ENCODE results near the gene EXOSC7.
A peak's percentile ranks its signal among the peaks of the same experiment; 100 is the strongest.
"Not testable (repeated sequence)": the region's sequence is repeated elsewhere in the genome, so short reads cannot be mapped to it uniquely, and the experiment has no call there.

Gene EXOSC7

DNA sequence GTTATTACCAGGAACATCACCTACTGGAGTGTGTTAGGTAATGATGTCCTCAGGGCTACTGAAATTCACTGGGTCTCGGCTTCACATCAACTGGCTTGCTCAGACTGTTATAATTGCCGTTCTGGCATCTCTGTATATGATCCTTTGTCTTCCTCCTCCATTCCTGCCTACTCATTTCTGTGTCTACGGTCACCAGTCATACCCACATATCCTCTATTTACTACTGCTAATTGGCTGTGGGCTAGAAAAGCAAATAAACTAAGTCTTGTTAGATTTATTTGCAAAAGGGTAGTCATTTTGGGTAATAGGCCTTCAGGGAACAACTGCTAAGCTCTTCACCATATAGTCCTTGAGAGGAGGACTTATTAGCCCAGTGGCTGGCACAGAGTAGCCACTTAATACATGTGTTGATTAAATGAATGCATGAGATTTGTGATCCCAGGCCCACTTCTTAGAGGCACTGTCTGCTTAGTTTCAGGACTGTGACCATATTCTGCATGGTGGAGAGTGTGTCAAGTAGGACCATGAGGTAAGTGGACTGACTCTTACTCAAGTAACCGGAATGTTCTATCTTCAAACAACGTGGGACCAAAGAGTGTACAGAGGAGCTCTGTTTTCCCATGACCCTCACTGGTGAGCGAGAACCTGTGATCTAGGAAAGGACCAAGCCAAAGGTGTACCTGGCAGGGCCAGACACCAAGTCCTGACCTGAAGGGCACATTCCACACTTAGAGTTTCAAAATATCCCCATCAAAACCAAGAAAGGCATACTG lies 13.2 kb upstream of the EXOSC7 start:
- DNase-seq: no peak

DNA sequence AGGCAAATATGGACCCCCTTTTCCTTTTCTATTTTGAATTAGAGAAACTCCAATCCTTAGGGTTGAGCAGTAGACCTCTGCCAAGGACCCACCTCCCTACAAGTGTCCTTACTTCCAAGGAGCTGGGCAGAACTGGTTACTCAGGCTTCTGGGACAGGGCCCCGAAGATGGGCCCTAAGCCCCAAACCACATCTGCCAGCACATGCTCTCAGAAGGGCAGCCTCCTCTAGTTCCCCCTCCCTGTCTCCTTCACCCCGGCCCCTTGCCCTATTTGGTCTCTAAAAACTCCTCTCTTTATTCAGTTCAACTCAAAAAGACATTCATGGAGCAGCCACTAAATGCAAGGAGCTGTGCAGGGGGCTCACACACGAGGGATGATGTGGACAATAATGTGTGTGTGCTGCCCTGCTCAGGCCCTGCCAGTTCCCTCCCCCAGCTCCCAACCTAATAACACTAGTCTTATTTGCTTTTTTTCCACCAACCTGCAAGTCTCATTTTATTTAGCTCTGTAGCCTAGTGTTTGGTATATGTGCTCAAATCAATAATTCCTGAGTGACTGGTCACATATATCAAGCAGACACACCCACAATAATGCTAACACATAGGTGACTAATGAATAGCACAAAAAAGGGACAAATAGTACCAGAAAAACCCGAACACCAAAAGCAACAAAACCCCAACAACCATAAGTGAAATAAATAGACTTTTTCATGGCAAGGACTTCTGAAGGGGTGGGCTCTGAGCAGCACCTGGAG lies 12.3 kb upstream of the EXOSC7 start:
- peak; percentile 44 for DNase-seq

DNA sequence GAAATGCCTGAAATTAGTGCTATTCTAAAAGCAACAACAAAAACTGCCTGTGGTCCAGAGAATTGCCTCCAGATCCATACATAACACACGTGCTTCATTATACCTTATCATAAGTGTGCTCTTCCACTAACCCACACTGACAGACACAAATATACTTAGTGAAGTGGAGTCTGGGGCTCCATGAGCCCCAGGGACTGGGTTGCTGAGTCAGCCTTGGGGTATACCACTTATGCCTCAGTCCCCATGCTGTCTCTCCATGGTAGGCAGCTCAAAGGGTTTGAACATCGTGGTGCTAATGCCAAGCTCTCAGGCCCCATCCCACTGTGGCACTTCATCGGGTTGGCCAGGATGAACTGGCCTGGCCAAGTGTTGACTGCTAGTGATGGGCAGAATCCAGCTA lies 10.9 kb upstream of the EXOSC7 start:
- DNase-seq: no peak

DNA sequence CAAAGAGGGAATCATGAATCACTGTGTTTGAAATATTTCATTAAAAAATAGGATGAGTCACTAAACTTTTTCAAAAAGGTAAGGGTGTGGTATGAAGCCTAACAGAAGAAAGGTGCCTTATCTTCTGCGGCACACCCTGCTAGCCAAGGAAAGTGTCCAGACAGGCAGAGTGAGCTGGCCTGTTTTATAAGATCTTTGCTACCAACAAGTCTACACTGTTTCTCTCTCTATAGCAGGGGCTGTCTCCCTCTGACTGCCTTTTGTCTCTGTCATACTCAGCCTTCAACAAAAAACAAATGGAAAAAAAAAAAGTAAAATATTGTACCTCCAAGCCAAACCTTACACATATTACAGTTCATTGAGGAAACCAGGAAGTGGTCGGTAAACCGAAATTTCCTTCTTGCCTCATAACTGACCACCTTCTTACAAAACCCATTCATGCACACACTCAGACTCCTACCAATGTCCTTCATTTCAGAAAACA lies 9.2 kb upstream of the EXOSC7 start:
- DNase-seq: peak; percentile 96

DNA sequence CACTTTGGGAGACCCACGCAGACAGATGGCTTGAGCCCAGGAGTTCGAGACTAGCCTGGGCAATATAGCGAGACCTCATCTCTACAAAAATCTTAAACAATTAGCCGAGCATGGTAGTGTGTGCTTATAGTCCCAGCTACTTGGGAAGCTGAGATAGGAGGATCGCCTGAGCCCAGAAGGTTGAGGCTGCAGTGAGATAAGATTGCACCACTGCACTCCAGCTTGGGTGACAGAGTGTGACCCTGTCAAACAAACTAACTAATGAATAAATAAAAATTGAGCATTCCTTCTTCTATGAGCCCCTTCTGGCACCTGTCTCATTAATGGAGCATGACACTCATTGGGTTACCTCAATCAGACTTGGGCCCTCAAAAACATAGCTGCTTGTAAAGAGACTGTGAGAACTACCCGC lies 7.6 kb upstream of the EXOSC7 start:
- no peak for DNase-seq

DNA sequence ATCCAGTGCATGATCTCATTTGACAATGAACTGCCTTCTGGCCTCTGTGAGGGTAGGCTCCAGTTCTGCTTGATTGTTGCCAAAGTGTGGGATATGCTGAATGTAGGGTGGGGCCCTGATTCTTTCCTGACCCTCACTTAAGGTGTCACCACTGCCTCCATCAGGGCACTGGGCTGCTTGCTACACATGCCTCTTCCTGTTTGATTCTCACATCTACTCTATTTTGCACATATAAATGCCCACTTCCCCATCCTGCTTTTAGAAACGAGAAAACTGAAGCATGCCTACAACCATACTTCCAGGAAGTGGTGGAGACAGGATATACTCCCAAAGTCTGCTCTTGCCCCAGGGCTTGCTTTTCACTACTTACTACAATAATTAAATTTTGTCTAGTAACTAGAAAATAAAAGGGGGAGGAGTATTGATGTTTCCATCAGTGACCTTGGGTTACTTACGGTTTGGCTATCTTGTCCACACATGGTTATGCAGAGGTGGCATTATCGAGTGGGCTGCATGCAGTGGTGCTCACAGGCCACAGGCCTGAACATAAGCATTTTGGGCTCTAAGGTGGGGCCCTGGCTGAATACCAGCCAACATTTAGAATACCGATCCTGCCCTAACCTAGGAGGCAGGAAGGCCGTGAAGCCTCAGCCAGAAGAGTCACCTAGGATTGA lies 6.8 kb upstream of the EXOSC7 start:
- peak; percentile 96 for DNase-seq

DNA sequence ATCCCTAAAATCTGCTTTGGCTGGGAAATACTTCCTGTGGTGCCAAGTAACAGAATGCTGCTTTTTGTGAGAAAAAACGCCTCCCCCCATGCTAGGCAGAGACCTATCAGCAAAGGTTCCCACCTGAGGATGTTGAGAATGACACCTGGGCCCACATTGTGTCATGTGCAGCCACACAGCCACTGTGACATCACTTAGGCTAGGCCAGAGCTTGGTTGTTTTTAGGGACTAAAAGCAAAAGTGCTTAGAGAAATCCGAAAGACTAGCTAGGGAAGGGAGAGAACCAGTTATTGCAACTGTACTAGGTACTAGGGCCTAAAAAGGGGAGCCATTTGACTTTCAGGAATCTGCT lies 6.2 kb upstream of the EXOSC7 start:
- DNase-seq: no peak

DNA sequence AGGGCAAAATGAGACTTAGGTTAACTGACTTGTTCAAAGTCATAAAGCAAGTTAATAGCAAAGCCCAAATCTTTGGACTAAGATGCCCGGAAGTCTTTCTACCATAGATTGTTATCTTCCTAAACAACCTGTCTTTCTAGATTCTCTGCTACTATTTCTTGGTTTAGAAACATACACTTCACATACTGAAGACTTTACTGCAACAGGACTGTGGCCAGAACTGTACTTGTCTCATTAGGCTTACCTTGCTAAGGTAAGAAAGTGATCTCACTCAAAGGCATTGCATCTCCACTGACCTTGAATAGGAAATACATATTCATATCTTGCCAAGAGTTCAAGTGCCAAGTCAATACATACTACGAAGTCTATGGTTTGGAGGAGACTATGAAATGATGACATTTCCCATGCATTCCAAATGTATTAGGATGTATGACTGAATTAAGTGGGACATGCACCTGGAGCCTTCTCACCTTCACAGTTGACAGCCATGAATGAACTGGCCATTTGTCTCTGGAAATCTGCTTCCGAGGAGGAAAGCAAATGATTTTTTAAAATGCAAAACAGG lies 5.0 kb upstream of the EXOSC7 start:
- DNase-seq: no peak

DNA sequence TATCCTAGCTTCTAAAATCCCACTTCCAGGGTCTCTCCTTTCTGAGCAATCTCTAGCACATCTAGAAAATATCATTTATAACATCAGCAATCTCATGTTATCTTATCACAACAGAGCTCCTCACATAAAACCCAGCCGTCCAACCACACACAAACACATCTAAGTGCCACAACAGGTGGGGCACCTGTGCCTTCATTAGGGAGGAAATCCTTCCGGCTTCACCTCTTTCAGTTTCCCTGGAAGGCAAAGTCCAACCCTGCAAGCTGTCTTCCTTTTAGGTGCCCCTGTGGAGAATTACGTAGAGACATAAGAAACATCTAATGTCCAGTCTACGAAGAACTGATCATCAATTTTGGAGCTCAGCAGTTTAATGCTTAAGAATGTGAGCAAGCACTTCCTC lies 1.6 kb upstream of the EXOSC7 start:
- DNase-seq: no peak

DNA sequence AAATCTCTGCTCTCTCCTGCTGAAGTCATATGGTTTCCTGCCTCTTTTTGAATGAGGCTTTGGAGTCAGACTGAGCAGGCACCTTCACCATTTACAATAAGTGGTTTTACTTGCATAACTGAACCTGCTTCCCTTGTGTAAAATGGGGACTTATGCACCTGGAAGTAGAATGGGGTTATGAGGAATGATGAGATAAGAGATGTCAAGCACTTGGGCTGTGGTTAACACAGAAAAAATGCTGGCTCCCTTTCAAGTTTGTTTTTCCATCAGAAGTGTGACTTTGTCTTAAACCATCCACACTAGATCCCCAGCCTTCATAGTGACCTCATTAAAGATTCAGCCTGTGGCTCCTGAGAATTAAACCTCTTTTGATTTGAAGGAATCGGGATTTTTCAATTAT lies 5.2 kb downstream of the EXOSC7 start:
- DNase-seq: no peak

DNA sequence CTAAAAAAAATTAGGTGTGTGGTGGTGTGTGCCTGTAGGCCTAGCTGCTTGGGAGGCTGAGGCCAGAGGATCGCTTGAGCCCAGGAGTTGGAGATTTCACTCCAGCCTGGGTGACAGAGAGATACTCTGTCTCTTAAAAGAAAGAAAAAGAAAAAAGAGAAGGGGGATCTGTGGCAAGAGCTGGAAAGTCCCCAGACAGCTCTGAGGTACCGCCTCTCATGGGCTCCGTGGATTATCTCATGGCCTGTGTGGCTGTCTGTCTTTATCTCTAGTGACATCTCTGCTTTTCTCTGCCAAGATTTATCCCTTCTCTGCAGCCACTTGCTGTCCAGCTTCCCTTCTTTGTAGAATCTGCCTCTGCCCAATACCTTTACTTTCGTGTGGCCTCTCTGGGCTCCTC lies 5.7 kb downstream of the EXOSC7 start:
- DNase-seq: peak; percentile 27

DNA sequence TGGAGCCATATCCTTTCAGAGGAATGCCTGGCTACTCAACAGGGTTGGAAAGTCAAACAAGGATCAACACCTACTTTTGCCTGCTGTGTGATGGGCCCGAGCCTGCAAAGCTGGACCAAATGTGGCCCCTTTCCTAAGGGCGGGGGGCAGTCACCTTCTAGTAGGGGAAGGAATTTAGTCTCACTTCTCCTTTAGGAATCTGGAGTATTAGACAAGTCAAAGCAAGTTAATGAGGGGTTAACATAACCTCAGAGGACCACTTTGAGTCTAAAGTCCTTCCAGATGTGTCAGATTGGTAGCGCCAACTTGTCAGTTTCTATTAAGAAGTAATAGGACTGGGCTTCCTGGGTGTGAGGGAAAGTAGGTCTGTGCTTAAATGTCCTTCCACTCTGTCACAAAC lies 6.8 kb downstream of the EXOSC7 start:
- DNase-seq: peak; percentile 11

DNA sequence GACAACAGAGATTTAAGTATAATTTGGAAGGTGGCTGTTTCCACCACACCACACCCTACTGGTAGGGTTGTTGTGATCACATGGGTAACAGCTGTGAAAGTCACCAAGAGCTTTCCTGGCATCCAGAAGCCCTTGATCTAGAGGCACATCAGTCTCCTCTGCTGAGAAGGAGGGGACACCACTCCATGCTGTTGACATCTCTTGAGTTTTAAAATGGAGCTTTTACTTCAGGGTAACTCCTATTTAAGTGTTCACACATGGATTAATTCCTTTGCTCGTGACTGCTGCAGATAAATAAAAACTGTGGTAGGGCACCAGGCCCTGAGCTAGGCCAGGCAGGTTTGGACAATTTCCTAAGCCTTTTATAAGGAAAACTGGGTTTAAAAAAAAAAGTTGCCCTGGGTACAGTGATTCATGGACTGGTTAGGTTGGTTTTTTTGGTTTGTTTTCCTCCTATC lies 7.5 kb downstream of the EXOSC7 start:
- DNase-seq: no peak

DNA sequence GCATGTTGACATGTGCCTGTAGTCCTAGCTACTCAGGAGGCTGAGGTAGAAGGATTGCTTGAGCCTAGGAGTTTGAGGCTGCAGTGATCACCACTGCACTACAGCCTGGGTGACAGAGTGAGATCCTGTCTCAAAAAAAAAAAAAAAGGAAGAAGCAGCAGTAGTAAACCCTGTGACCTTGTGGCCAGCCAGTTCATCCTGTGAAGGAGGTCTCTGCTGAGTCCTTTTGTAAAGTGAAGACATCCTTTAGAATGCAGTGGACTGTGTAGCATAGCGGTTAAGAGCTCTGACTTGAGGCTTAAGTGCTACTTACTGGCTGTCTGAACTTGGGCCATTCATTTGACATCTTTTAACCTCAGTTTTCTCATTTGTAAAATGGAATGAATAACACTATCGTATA lies 8.3 kb downstream of the EXOSC7 start:
- DNase-seq: peak; percentile 82

DNA sequence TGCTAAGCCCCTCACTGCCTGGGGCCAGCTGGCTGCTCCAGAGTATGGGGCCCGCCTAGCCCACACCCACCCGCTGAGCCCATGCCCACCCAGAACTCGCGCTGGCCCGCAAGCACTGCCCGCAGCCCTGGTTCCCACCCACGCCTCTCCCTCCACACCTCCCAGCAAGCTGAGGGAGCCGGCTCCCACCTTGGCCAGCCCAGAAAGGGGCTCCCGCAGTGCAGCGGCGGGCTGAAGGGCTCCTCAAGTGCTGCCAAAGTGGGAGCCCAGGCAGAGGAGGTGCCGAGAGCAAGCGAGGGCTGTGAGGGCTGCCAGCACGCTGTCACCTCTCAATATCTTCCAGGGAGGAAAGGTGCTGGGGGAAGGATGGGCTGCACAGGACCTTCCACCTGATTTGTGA lies 10.3 kb downstream of the EXOSC7 start:
- not testable (repeated sequence) for DNase-seq

DNA sequence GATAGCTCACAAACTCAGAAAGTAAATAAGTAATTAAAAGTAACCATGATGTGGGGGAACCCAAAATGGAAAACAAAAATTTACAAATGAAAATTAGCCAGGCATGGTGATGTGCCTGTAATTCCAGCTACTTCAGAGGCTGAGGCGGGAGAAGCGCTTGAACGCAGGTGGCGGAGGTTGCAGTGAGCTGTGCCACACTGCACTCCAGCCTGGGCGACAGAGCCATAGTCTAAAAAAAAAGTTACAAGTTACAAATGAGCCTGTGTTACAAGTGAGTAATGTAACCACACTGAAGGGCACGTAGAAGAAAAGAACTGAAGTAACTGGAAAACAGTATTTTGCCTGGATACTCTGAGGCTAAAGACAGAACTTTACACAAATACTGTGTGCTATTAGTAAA lies 11.3 kb downstream of the EXOSC7 start:
- peak; percentile 22 for DNase-seq

DNA sequence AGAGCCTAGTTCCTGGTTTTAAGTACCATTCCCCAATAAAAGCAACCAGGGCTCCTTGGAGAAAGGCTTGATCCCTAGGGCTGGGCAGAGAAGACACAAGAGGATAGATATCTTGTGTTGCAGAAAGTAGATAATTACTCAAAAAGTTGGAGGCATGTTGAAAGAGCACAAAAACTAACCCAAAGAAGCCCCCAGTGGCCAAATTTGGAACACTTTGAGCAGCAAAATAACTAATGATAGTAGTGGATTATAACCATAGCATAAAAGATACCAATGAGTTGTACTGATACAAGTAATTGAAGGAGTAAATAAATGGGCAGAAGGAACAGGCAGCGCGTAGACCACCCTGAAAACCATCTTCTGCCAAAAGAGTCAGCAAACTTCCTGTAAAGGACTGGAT lies 12.0 kb downstream of the EXOSC7 start:
- DNase-seq: peak; percentile 14

DNA sequence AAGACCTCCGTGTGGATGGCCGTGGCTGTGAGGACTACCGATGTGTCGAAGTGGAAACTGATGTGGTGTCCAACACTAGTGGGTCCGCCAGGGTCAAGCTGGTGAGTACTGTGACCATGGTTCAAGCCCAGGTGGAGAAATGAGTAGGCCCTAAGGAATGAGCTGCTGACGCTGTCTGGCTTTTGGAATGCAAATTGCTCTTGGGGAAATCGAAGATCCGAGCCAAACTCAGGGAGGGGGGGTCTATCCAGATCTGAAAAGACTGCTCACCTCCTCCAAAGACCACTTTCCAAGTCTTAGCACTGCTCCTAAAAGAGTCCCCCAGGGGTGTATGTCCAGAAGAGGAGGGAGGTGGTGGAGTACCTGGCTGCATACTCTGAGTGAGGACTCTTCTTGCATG lies 13.1 kb downstream of the EXOSC7 start:
- DNase-seq: no peak

DNA sequence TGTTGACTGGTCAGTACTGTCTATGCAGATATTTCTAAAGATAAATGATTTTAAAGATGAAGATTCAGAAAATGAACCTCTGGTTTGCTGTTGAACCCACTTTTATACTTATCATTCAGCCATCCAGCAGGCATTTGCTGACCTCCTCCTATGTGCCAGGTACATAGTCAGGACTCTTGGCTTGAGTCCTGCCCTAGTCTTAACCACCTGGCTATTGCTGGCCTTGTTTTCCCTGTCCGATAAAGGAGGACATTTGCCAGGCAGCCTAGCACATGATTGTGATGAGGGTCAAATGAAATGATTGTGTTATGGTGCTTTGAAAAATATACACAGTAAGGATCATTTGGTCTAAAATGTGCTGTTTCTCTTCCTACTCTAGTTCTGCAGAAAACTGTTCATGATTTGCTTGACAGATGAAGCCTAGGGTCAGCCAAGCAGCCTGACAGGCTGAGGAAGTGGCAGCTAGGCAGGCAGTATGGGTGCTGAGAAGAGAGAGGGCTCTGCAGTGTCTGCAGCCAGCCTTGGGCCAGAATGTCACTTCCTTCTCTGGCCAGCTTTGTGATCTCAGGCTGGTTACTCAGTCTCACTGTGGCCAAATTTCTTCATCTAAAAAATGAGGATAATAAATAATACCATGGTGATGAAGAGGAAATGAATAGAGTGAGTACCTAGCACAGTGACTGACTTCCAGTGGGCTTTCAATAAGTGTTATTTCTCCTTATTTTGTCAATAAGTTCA lies 13.8 kb downstream of the EXOSC7 start:
- peak; percentile 66 for DNase-seq

DNA sequence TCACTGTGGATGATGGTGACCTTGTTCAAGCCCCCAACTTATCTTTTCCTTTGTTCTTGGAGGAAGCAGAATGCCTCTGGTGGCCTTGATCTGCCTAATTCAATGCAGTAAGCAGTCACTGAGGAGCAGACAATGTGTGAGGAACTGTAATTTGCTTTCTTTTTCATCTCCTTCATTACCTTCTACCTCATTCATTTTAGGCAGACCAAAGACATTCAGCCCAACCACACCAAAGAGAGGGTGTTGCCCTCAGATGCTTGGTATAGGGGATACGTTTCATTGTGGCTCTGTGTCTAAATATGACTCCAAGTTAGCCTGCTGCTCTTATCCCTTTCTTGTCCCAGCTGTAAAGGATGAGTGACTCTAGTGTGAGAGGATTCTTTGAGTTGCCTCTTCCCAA lies 15.3 kb downstream of the EXOSC7 start:
- DNase-seq: no peak

DNA sequence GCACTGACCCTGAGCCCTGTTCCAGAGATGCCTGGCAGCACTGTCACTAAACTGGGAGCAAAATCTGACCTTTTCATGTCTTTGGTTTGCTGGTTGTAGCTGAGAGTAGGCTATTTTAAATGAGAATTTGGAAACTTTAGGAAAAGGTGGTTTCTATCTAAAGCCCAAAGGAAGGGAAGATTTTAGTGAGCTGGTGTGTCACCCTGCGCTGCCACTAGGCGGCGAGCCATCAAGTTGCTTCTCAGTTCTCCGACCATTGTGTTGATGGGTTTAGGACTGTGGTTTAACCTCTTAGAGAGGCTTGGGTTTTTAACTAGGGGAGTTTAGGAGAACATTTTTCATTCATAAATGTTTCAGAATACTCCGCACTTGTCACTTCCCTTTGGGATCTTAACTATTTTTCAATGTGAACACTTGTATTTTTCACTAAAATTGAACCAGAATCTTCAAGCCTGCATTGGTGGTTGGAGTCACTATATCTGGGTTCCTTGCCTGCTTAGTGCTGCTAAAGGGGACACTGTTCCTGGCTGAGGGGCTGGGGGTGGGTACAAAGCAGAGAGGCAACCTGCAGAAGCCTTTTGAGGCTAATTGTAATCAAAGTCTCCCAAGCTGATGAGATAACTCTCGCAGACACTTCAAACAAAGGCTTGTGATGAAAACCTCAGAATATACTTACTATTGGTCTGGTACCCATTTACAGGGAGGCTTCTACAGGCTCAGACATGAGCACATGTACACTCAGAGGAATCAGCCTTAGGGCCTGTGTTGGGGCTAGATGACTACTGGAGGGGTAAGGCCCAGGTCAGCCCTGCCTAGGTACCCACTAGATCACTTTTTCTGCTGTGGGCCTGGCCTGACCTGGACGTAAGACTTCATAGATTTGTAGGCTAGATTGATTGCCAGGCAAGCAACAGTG lies 16.8 kb downstream of the EXOSC7 start:
- peak; percentile 37 for DNase-seq
